Ishikawa (cell line): Measurements from ENCODE around the gene UNC13A.

ENCODE experiments used
- CEBPB ChIP-seq: IDR thresholded peaks from 2 replicates; pipeline ENCODE4 v1.6.1; 2012
- CREB1 ChIP-seq: IDR thresholded peaks from 2 replicates; pipeline ENCODE4 v1.6.1; 2012; ENCODE audit warnings: low read depth
- EGR1 ChIP-seq: IDR thresholded peaks from 2 replicates; pipeline ENCODE4 v1.6.1; 2012
- EP300 ChIP-seq: IDR thresholded peaks from 2 replicates; pipeline ENCODE4 v1.6.1; 2012; ENCODE audit warnings: borderline replicate concordance
- FOXM1 ChIP-seq: IDR thresholded peaks from 2 replicates; pipeline ENCODE4 v1.6.1; 2012; ENCODE audit warnings: low read depth, borderline replicate concordance
- MAX ChIP-seq: IDR thresholded peaks from 2 replicates; pipeline ENCODE4 v1.6.1; 2012
- NFIC ChIP-seq: IDR thresholded peaks from 2 replicates; pipeline ENCODE4 v1.6.1; 2012
- RAD21 ChIP-seq: IDR thresholded peaks from 2 replicates; pipeline ENCODE4 v1.6.1; 2012; ENCODE audit warnings: low read depth
- REST ChIP-seq: IDR thresholded peaks from 2 replicates; pipeline ENCODE4 v1.6.1; 2012; ENCODE audit warnings: low read depth, mild to moderate bottlenecking
- TAF1 ChIP-seq: IDR thresholded peaks from 2 replicates; pipeline ENCODE4 v1.6.1; 2012; ENCODE audit warnings: low read depth, mild to moderate bottlenecking
- TCF12 ChIP-seq: IDR thresholded peaks from 2 replicates; pipeline ENCODE4 v1.6.1; 2012; ENCODE audit warnings: low read depth
- TEAD4 ChIP-seq: IDR thresholded peaks from 2 replicates; pipeline ENCODE4 v1.6.1; 2012
- USF1 ChIP-seq: IDR thresholded peaks from 2 replicates; pipeline ENCODE4 v1.6.1; 2012
- YY1 ChIP-seq: IDR thresholded peaks from 2 replicates; pipeline ENCODE4 v1.6.1; 2012; ENCODE audit warnings: low read depth
- ZBTB7A ChIP-seq: IDR thresholded peaks from 2 replicates; pipeline ENCODE4 v1.6.1; 2012; ENCODE audit warnings: low read depth

UNC13A gene

GRCh38 chr19:17685451-17686022 is 2.6 kb downstream of the UNC13A start:
- no peak for TF ChIP-seq CREB1
- 0 out of 2 replicates have a peak, but pooled peaks have one; percentile 1 for TF ChIP-seq ZBTB7A

GRCh38 chr19:17684256-17684655 is 3.9 kb downstream of the UNC13A start:
- TF ChIP-seq MAX: no peak
- TF ChIP-seq TEAD4: no peak
- TF ChIP-seq EP300: no peak
- no peak for TF ChIP-seq RAD21
- TF ChIP-seq CEBPB: no peak
- TF ChIP-seq TCF12: no peak
- no peak for TF ChIP-seq TAF1
- TF ChIP-seq YY1: no peak
- no peak for TF ChIP-seq NFIC
- no peak for TF ChIP-seq ZBTB7A
- no peak for TF ChIP-seq USF1
- TF ChIP-seq CREB1: no peak
- TF ChIP-seq EGR1: no peak
- TF ChIP-seq REST: no peak

GRCh38 chr19:17683078-17683477 is 5.1 kb downstream of the UNC13A start:
- TF ChIP-seq TCF12 (no peak), CREB1 (no peak), TEAD4 (no peak), EGR1 (no peak), NFIC (no peak), EP300 (no peak), MAX (no peak)

- TF ChIP-seq YY1: no peak
- no peak for TF ChIP-seq ZBTB7A
These were observed 5.9 kb downstream of the UNC13A start for GRCh38 chr19:17682273-17682672.

GRCh38 chr19:17681505-17682125 is 6.5 kb downstream of the UNC13A start:
- TF ChIP-seq FOXM1 (no peak), TCF12 (no peak), EGR1 (no peak), YY1 (peak; percentile 57; the same call in 1 of the 2 replicates), EP300 (no peak), TAF1 (no peak), CEBPB (no peak), ZBTB7A (no peak), MAX (0 out of 2 replicates have a peak, but pooled peaks have one; percentile 26), NFIC (no peak), RAD21 (no peak), TEAD4 (no peak), CREB1 (peak; percentile 42; the same call in 1 of the 2 replicates), REST (peak; percentile 99), USF1 (0 out of 2 replicates have a peak, but pooled peaks have one; percentile 3)

GRCh38 chr19:17680230-17680722 is 7.9 kb downstream of the UNC13A start:
- TF ChIP-seq EGR1 (peak; percentile 70), TEAD4 (no peak), USF1 (no peak), NFIC (no peak)
